CD14-positive monocyte (primary cell): ENCODE data around the gene ERBB3. TPM values are rescaled to one million over a fixed set of nuclear protein-coding genes. Genes with fewer than 3 reads are reported as not detected.

Experiments used
- DNase-seq, 3 donors: peaks; one replicate each; pipeline ENCODE4 v3.0.0-alpha.2; 2011 to 2022
- H2AFZ ChIP-seq: 2 replicates; pipeline ENCODE4 v1.6.0; 2012; ENCODE audit warnings: mild to moderate bottlenecking, low read depth, low read length, inconsistent platforms; ENCODE audit not compliant: insufficient read depth, poor library complexity, severe bottlenecking
- H3K27ac ChIP-seq, 2 donors: 1 replicate in 1 of 2; 2 replicates in 1 of 2; pipeline ENCODE4 v1.5.1; 2012 to 2013; ENCODE audit warnings: low read length in 2 of 2, control low read depth in 1 of 2, inconsistent platforms in 1 of 2, low read depth in 1 of 2, mild to moderate bottlenecking in 1 of 2
- H3K27me3 ChIP-seq, 2 donors: one replicate each; pipeline versions ENCODE4 v1.6.0 to v1.6.1; 2011 to 2013; ENCODE audit warnings: low read length in 2 of 2; ENCODE audit not compliant: control insufficient read depth in 2 of 2, insufficient read depth in 2 of 2
- H3K36me3 ChIP-seq, 2 donors: replicated peaks in 1 of 2; 1 replicate in 1 of 2; 2 replicates in 1 of 2; pipeline versions ENCODE4 v1.5.1 to v1.6.1; 2012 to 2013; ENCODE audit warnings: low read length in 2 of 2, control low read depth in 1 of 2, inconsistent platforms in 1 of 2, mild to moderate bottlenecking in 1 of 2; ENCODE audit not compliant: insufficient read depth in 2 of 2, control insufficient read depth in 1 of 2
- H3K4me1 ChIP-seq, 2 donors: 1 replicate in 1 of 2; 2 replicates in 1 of 2; pipeline versions ENCODE4 v1.5.1 to v1.6.1; 2012 to 2013; ENCODE audit warnings: low read length in 2 of 2, control low read depth in 1 of 2, inconsistent platforms in 1 of 2, mild to moderate bottlenecking in 1 of 2, moderate library complexity in 1 of 2; ENCODE audit not compliant: insufficient read depth in 2 of 2, control insufficient read depth in 1 of 2
- H3K4me2 ChIP-seq: replicated peaks from 2 replicates; pipeline ENCODE3; 2012; ENCODE audit warnings: low read length, moderate library complexity, mild to moderate bottlenecking; ENCODE audit not compliant: poor library complexity, severe bottlenecking; ENCODE audit errors: extremely low read depth
- H3K4me3 ChIP-seq, 3 experiments: fragments of 200-600 bp in 1 of 3; sonication (generic) in 1 of 3; replicated peaks in 1 of 3; 1 replicate in 2 of 3; 2 replicates in 1 of 3; pipeline ENCODE4 v1.5.1; 2011 to 2013; ENCODE audit warnings: low read length in 3 of 3, mild to moderate bottlenecking in 3 of 3, control low read depth in 2 of 3, low read depth in 2 of 3, inconsistent platforms in 1 of 3, moderate library complexity in 1 of 3
- H3K79me2 ChIP-seq: 2 replicates; pipeline ENCODE4 v1.6.0; 2012; ENCODE audit warnings: mild to moderate bottlenecking, control low read depth, inconsistent platforms, low read length, moderate library complexity; ENCODE audit not compliant: insufficient read depth
- H3K9ac ChIP-seq: 2 replicates; pipeline ENCODE4 v1.6.0; 2017; ENCODE audit warnings: low read length, mild to moderate bottlenecking; ENCODE audit not compliant: insufficient read depth, poor library complexity, severe bottlenecking
- H3K9me3 ChIP-seq, 2 donors: replicated peaks in 1 of 2; 1 replicate in 1 of 2; 2 replicates in 1 of 2; pipeline versions ENCODE4 v1.5.1 to v1.6.1; 2012 to 2013; ENCODE audit warnings: low read length in 2 of 2, control low read depth in 1 of 2; ENCODE audit not compliant: control insufficient read depth in 1 of 2, insufficient read depth in 1 of 2
- H4K20me1 ChIP-seq: 2 replicates; pipeline ENCODE4 v1.6.0; 2012; ENCODE audit warnings: mild to moderate bottlenecking, low read length, control low read depth, moderate library complexity; ENCODE audit not compliant: insufficient read depth
- H3K27ac Mint-ChIP-seq, 7 donors: one replicate each; pipeline ENCODE4 v1.8.0; 2020; ENCODE audit warnings: mild to moderate bottlenecking in 7 of 7, mixed read lengths in 7 of 7, moderate library complexity in 6 of 7, inconsistent platforms in 2 of 7
- H3K27me3 Mint-ChIP-seq, 3 donors: one replicate each; pipeline ENCODE4 v1.8.0; 2021 to 2022; ENCODE audit warnings: low read depth in 3 of 3, mild to moderate bottlenecking in 3 of 3, mixed read lengths in 3 of 3, moderate library complexity in 3 of 3, inconsistent platforms in 1 of 3
- H3K36me3 Mint-ChIP-seq, 2 donors: one replicate each; pipeline ENCODE4 v1.8.0; 2020; ENCODE audit warnings: mixed read lengths in 2 of 2, inconsistent platforms in 1 of 2, mild to moderate bottlenecking in 1 of 2
- H3K4me1 Mint-ChIP-seq: one replicate; pipeline ENCODE4 v1.8.0; 2020; ENCODE audit warnings: mild to moderate bottlenecking, mixed read lengths
- H3K4me3 Mint-ChIP-seq, 2 donors: one replicate each; pipeline ENCODE4 v1.8.0; 2020; ENCODE audit warnings: mild to moderate bottlenecking in 2 of 2, mixed read lengths in 2 of 2, moderate library complexity in 1 of 2
- H3K9me3 Mint-ChIP-seq, 7 donors: one replicate each; pipeline ENCODE4 v1.8.0; 2020 to 2022; ENCODE audit warnings: mixed read lengths in 7 of 7, mild to moderate bottlenecking in 6 of 7, moderate library complexity in 6 of 7, inconsistent platforms in 2 of 7
- WGBS: methylation state at CpG from one replicate; pipeline ENCODE4 v1.1.5; 2013; ENCODE audit warnings: missing lambda C conversion rate; ENCODE audit not compliant: insufficient coverage; 5-methylcytosine and 5-hydroxymethylcytosine counted together
- intact Hi-C, 2 donors: fragments of 100-400 bp; cut with micrococcal nuclease; formaldehyde crosslinking; loops; one replicate each; pipeline versions ENCODE4 v1.15.0 to v1.15.1; 2023
- polyA plus RNA-seq, 3 donors: library from polyadenylated mRNA; depleted of rRNA in 1 of 3; unstranded in 2 of 3; stranded (reverse) in 1 of 3; fragments of 300-500 nt in 2 of 3; fragments of >200 nt in 1 of 3; fragmentation: Illumina TruSeq in 2 of 3; gene quantifications; 1 replicate in 2 of 3; 2 replicates in 1 of 3; pipeline ENCODE4 v1.2.3, GENCODE V29; 2012 to 2021
- TF ChIP-seq, protein P1 (sequence below): fragments of 200-600 bp; IDR thresholded peaks from one replicate; pipeline ENCODE4 v1.8.0; 2022; ENCODE audit warnings: antibody characterized with exemption, mild to moderate bottlenecking

Gene ERBB3
- polyA plus RNA-seq, 3 donors, result 0.01 TPM; not detected in 2

- Histone ChIP-seq H3K27ac (no peak overlapping the region), H3K79me2 (no peaks in the 10 kb centered on the region), H3K9ac (peak overlapping the region; percentile 9), H3K4me3 (peak overlapping the region in 1 of 3 experiments; percentile 79), H2AFZ (peak overlapping the region; percentile 84), H4K20me1 (no peaks in the 10 kb centered on the region), H3K9me3 (no peaks in the 10 kb centered on the region), H3K4me1 (peaks cover 20 to 21% of the 10 kb centered on the region in 2 donors), H3K4me2 (peak overlapping the region; percentile 76), H3K27me3 (peaks cover 6 to 36% of the 10 kb centered on the region in 2 donors), H3K36me3 (no peaks in the 10 kb centered on the region)
- no peak for DNase-seq
- peaks cover 29 to 57% (median 44%) of the 10 kb centered on the region in 3 donors for H3K27me3 Mint-ChIP-seq
- peaks cover 0 to 5% (median 0%) of the 10 kb centered on the region in 7 donors for H3K9me3 Mint-ChIP-seq
- no peak overlapping the region for H3K27ac Mint-ChIP-seq
- peaks cover 19% of the 10 kb centered on the region for H3K4me1 Mint-ChIP-seq
- TF ChIP-seq, protein P1, sequence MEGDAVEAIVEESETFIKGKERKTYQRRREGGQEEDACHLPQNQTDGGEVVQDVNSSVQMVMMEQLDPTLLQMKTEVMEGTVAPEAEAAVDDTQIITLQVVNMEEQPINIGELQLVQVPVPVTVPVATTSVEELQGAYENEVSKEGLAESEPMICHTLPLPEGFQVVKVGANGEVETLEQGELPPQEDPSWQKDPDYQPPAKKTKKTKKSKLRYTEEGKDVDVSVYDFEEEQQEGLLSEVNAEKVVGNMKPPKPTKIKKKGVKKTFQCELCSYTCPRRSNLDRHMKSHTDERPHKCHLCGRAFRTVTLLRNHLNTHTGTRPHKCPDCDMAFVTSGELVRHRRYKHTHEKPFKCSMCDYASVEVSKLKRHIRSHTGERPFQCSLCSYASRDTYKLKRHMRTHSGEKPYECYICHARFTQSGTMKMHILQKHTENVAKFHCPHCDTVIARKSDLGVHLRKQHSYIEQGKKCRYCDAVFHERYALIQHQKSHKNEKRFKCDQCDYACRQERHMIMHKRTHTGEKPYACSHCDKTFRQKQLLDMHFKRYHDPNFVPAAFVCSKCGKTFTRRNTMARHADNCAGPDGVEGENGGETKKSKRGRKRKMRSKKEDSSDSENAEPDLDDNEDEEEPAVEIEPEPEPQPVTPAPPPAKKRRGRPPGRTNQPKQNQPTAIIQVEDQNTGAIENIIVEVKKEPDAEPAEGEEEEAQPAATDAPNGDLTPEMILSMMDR, result no peak
- H3K36me3 Mint-ChIP-seq, result peaks cover 3 to 5% of the 10 kb centered on the region in 2 donors
- peak overlapping the region; percentile 84 to 93 for H3K4me3 Mint-ChIP-seq
- intact Hi-C loops, result no loop called here
- 34% methylated on average over 12 of the region's 20 CpGs for WGBS
Observed at GRCh38 chr12:56080556-56081138, 682 bp downstream of the ERBB3 start.

- Mint-ChIP-seq H3K9me3 (peaks cover 0 to 5% (median 0%) of the 10 kb centered on the region in 7 donors), H3K27ac (no peak overlapping the region), H3K4me3 (peak overlapping the region in 1 of 2 donors; percentile 93), H3K27me3 (peaks cover 29 to 57% (median 44%) of the 10 kb centered on the region in 3 donors), H3K4me1 (peaks cover 19% of the 10 kb centered on the region), H3K36me3 (peaks cover 3 to 5% of the 10 kb centered on the region in 2 donors)
- Histone ChIP-seq H3K4me2 (no peak overlapping the region), H3K27me3 (peaks cover 6 to 36% of the 10 kb centered on the region in 2 donors), H3K9me3 (no peaks in the 10 kb centered on the region), H3K4me1 (peaks cover 20 to 21% of the 10 kb centered on the region in 2 donors), H3K27ac (no peak overlapping the region), H4K20me1 (no peaks in the 10 kb centered on the region), H2AFZ (no peak overlapping the region), H3K36me3 (no peaks in the 10 kb centered on the region), H3K4me3 (no peak overlapping the region), H3K79me2 (no peaks in the 10 kb centered on the region), H3K9ac (no peak overlapping the region)
- intact Hi-C loops, result no loop called here
- TF ChIP-seq, protein P1, result no peak
- WGBS, result no CpG with 5 or more reads among the region's 6 CpGs
- no peak for DNase-seq
Observed at GRCh38 chr12:56081393-56082347, 1.7 kb downstream of the ERBB3 start.
